ENCODE measurements around the gene AASDH. TPM values are rescaled to one million over a fixed set of nuclear protein-coding genes. Genes with fewer than 3 reads are reported as not detected.

The AASDH gene
- total RNA-seq, 1 experiment from 2014 or later, result 42.2 TPM

GRCh38 chr4:56301997-56302496 is 85.2 kb downstream of the AASDH start:
- no peaks in the 10 kb centered on the region for H3K9me3 ChIP-seq (ENCODE audit: low read length)
- no peaks in the 10 kb centered on the region for H3K79me2 ChIP-seq (ENCODE audit: low read length)
- no peak overlapping the region for H3K4me2 ChIP-seq (ENCODE audit: low read depth, low read length, poor library complexity, severe bottlenecking)
- H3K9me2 ChIP-seq (replicated peaks; ENCODE audit: insufficient read depth, low read length), result no peaks in the 10 kb centered on the region
- DNase-seq, result no peak
- H2AFZ ChIP-seq (ENCODE audit: low read length), result no peak overlapping the region
- H3K9ac ChIP-seq (ENCODE audit: low read length), result no peak overlapping the region
- H3K27ac ChIP-seq (ENCODE audit: low read length), result no peak overlapping the region
- H3K36me3 ChIP-seq (ENCODE audit: insufficient read depth, low read length), result no peaks in the 10 kb centered on the region
- H3K4me3 ChIP-seq (ENCODE audit: low read length), result no peak overlapping the region
- H4K20me1 ChIP-seq (ENCODE audit: insufficient read depth, low read depth, low read length), result no peaks in the 10 kb centered on the region
- peaks cover 6% of the 10 kb centered on the region for H3K4me1 ChIP-seq (ENCODE audit: low read length)
- H3K27me3 ChIP-seq (ENCODE audit: low read length), result 0 out of 2 replicates have a peak, but pooled peaks cover 3% of the 10 kb centered on the region

- Histone ChIP-seq H3K4me3 (ENCODE audit: low read length) (no peak overlapping the region), H3K4me2 (ENCODE audit: low read depth, low read length, poor library complexity, severe bottlenecking) (no peak overlapping the region), H4K20me1 (ENCODE audit: insufficient read depth, low read depth, low read length) (no peaks in the 10 kb centered on the region), H3K27ac (ENCODE audit: low read length) (no peak overlapping the region), H3K79me2 (ENCODE audit: low read length) (no peaks in the 10 kb centered on the region), H3K9me2 (replicated peaks; ENCODE audit: insufficient read depth, low read length) (no peaks in the 10 kb centered on the region), H3K9ac (ENCODE audit: low read length) (no peak overlapping the region), H2AFZ (ENCODE audit: low read length) (no peak overlapping the region), H3K9me3 (ENCODE audit: low read length) (no peaks in the 10 kb centered on the region), H3K4me1 (ENCODE audit: low read length) (peaks cover 6% of the 10 kb centered on the region), H3K36me3 (ENCODE audit: insufficient read depth, low read length) (no peaks in the 10 kb centered on the region), H3K27me3 (ENCODE audit: low read length) (0 out of 2 replicates have a peak, but pooled peaks cover 3% of the 10 kb centered on the region)
- DNase-seq, result peak; percentile 81
Measured at GRCh38 chr4:56301181-56301996, 85.9 kb downstream of the AASDH start.

GRCh38 chr4:56298236-56298635 is 89.1 kb downstream of the AASDH start:
- Histone ChIP-seq H3K79me2 (ENCODE audit: low read length) (no peaks in the 10 kb centered on the region), H3K4me2 (ENCODE audit: low read depth, low read length, poor library complexity, severe bottlenecking) (no peak overlapping the region), H4K20me1 (ENCODE audit: insufficient read depth, low read depth, low read length) (no peaks in the 10 kb centered on the region), H3K9me3 (ENCODE audit: low read length) (no peaks in the 10 kb centered on the region), H3K27ac (ENCODE audit: low read length) (no peak overlapping the region), H3K4me1 (ENCODE audit: low read length) (peaks cover 6% of the 10 kb centered on the region), H2AFZ (ENCODE audit: low read length) (no peak overlapping the region), H3K27me3 (ENCODE audit: low read length) (0 out of 2 replicates have a peak, but pooled peaks cover 3% of the 10 kb centered on the region), H3K9ac (ENCODE audit: low read length) (no peak overlapping the region), H3K36me3 (ENCODE audit: insufficient read depth, low read length) (no peaks in the 10 kb centered on the region), H3K9me2 (replicated peaks; ENCODE audit: insufficient read depth, low read length) (no peaks in the 10 kb centered on the region), H3K4me3 (ENCODE audit: low read length) (no peak overlapping the region)
- DNase-seq, result no peak

GRCh38 chr4:56297776-56298175 is 89.5 kb downstream of the AASDH start:
- no peak overlapping the region for H3K27ac ChIP-seq (ENCODE audit: low read length)
- no peak overlapping the region for H3K4me2 ChIP-seq (ENCODE audit: low read depth, low read length, poor library complexity, severe bottlenecking)
- no peaks in the 10 kb centered on the region for H3K9me2 ChIP-seq (replicated peaks; ENCODE audit: insufficient read depth, low read length)
- no peaks in the 10 kb centered on the region for H3K9me3 ChIP-seq (ENCODE audit: low read length)
- no peaks in the 10 kb centered on the region for H3K36me3 ChIP-seq (ENCODE audit: insufficient read depth, low read length)
- 0 out of 2 replicates have a peak, but pooled peaks cover 3% of the 10 kb centered on the region for H3K27me3 ChIP-seq (ENCODE audit: low read length)
- no peak overlapping the region for H3K4me3 ChIP-seq (ENCODE audit: low read length)
- no peak for DNase-seq
- no peaks in the 10 kb centered on the region for H3K79me2 ChIP-seq (ENCODE audit: low read length)
- H4K20me1 ChIP-seq (ENCODE audit: insufficient read depth, low read depth, low read length), result no peaks in the 10 kb centered on the region
- peaks cover 6% of the 10 kb centered on the region for H3K4me1 ChIP-seq (ENCODE audit: low read length)
- H3K9ac ChIP-seq (ENCODE audit: low read length), result no peak overlapping the region
- H2AFZ ChIP-seq (ENCODE audit: low read length), result no peak overlapping the region

GRCh38 chr4:56296526-56296925 is 90.8 kb downstream of the AASDH start:
- H3K36me3 ChIP-seq (ENCODE audit: insufficient read depth, low read length), result no peaks in the 10 kb centered on the region
- H3K9me3 ChIP-seq (ENCODE audit: low read length), result no peaks in the 10 kb centered on the region
- no peak overlapping the region for H3K27ac ChIP-seq (ENCODE audit: low read length)
- H3K79me2 ChIP-seq (ENCODE audit: low read length), result no peaks in the 10 kb centered on the region
- H3K4me3 ChIP-seq (ENCODE audit: low read length), result no peak overlapping the region
- no peaks in the 10 kb centered on the region for H3K9me2 ChIP-seq (replicated peaks; ENCODE audit: insufficient read depth, low read length)
- H3K9ac ChIP-seq (ENCODE audit: low read length), result no peak overlapping the region
- peaks cover 6% of the 10 kb centered on the region for H3K4me1 ChIP-seq (ENCODE audit: low read length)
- H3K27me3 ChIP-seq (ENCODE audit: low read length), result 0 out of 2 replicates have a peak, but pooled peaks cover 3% of the 10 kb centered on the region
- DNase-seq, result no peak
- H4K20me1 ChIP-seq (ENCODE audit: insufficient read depth, low read depth, low read length), result no peaks in the 10 kb centered on the region
- no peak overlapping the region for H2AFZ ChIP-seq (ENCODE audit: low read length)
- H3K4me2 ChIP-seq (ENCODE audit: low read depth, low read length, poor library complexity, severe bottlenecking), result no peak overlapping the region

- Histone ChIP-seq H3K4me2 (ENCODE audit: low read depth, low read length, poor library complexity, severe bottlenecking) (no peak overlapping the region), H3K9ac (ENCODE audit: low read length) (no peak overlapping the region), H3K79me2 (ENCODE audit: low read length) (no peaks in the 10 kb centered on the region), H4K20me1 (ENCODE audit: insufficient read depth, low read depth, low read length) (no peaks in the 10 kb centered on the region), H3K36me3 (ENCODE audit: insufficient read depth, low read length) (no peaks in the 10 kb centered on the region), H3K9me3 (ENCODE audit: low read length) (no peaks in the 10 kb centered on the region), H3K4me3 (ENCODE audit: low read length) (no peak overlapping the region), H3K27me3 (ENCODE audit: low read length) (0 out of 2 replicates have a peak, but pooled peaks cover 3% of the 10 kb centered on the region), H3K9me2 (replicated peaks; ENCODE audit: insufficient read depth, low read length) (no peaks in the 10 kb centered on the region), H2AFZ (ENCODE audit: low read length) (no peak overlapping the region), H3K4me1 (ENCODE audit: low read length) (no peaks in the 10 kb centered on the region), H3K27ac (ENCODE audit: low read length) (no peak overlapping the region)
- no peak for DNase-seq
Measured at GRCh38 chr4:56293121-56293520, 94.2 kb downstream of the AASDH start.

GRCh38 chr4:56289934-56290333 is 97.4 kb downstream of the AASDH start:
- no peaks in the 10 kb centered on the region for H3K36me3 ChIP-seq (ENCODE audit: insufficient read depth, low read length)
- peak overlapping the region; percentile 9; the same call in 1 of the 2 replicates for H3K4me3 ChIP-seq (ENCODE audit: low read length)
- no peaks in the 10 kb centered on the region for H3K79me2 ChIP-seq (ENCODE audit: low read length)
- no peak overlapping the region for H3K27ac ChIP-seq (ENCODE audit: low read length)
- no peak overlapping the region for H3K9ac ChIP-seq (ENCODE audit: low read length)
- DNase-seq, result no peak
- no peaks in the 10 kb centered on the region for H4K20me1 ChIP-seq (ENCODE audit: insufficient read depth, low read depth, low read length)
- peak overlapping the region; percentile 3; the same call in 1 of the 2 replicates for H2AFZ ChIP-seq (ENCODE audit: low read length)
- no peaks in the 10 kb centered on the region for H3K9me2 ChIP-seq (replicated peaks; ENCODE audit: insufficient read depth, low read length)
- H3K27me3 ChIP-seq (ENCODE audit: low read length), result no peaks in the 10 kb centered on the region
- H3K4me1 ChIP-seq (ENCODE audit: low read length), result no peaks in the 10 kb centered on the region
- peak overlapping the region; percentile 41 for H3K4me2 ChIP-seq (ENCODE audit: low read depth, low read length, poor library complexity, severe bottlenecking)
- no peaks in the 10 kb centered on the region for H3K9me3 ChIP-seq (ENCODE audit: low read length)

- no peak for DNase-seq
- H3K4me3 ChIP-seq (ENCODE audit: low read length), result no peak overlapping the region
- no peaks in the 10 kb centered on the region for H3K4me1 ChIP-seq (ENCODE audit: low read length)
- H3K27ac ChIP-seq (ENCODE audit: low read length), result no peak overlapping the region
- H3K27me3 ChIP-seq (ENCODE audit: low read length), result no peaks in the 10 kb centered on the region
- H3K9me2 ChIP-seq (replicated peaks; ENCODE audit: insufficient read depth, low read length), result no peaks in the 10 kb centered on the region
- no peaks in the 10 kb centered on the region for H3K9me3 ChIP-seq (ENCODE audit: low read length)
- no peaks in the 10 kb centered on the region for H3K79me2 ChIP-seq (ENCODE audit: low read length)
- no peak overlapping the region for H3K9ac ChIP-seq (ENCODE audit: low read length)
- H3K4me2 ChIP-seq (ENCODE audit: low read depth, low read length, poor library complexity, severe bottlenecking), result no peak overlapping the region
- H2AFZ ChIP-seq (ENCODE audit: low read length), result no peak overlapping the region
- H4K20me1 ChIP-seq (ENCODE audit: insufficient read depth, low read depth, low read length), result no peaks in the 10 kb centered on the region
- H3K36me3 ChIP-seq (ENCODE audit: insufficient read depth, low read length), result no peaks in the 10 kb centered on the region
Measured at GRCh38 chr4:56288663-56289062, 98.6 kb downstream of the AASDH start.
